ENCODE measurements around the gene FAM107A.

The FAM107A gene, protein sequence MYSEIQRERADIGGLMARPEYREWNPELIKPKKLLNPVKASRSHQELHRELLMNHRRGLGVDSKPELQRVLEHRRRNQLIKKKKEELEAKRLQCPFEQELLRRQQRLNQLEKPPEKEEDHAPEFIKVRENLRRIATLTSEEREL

DNA sequence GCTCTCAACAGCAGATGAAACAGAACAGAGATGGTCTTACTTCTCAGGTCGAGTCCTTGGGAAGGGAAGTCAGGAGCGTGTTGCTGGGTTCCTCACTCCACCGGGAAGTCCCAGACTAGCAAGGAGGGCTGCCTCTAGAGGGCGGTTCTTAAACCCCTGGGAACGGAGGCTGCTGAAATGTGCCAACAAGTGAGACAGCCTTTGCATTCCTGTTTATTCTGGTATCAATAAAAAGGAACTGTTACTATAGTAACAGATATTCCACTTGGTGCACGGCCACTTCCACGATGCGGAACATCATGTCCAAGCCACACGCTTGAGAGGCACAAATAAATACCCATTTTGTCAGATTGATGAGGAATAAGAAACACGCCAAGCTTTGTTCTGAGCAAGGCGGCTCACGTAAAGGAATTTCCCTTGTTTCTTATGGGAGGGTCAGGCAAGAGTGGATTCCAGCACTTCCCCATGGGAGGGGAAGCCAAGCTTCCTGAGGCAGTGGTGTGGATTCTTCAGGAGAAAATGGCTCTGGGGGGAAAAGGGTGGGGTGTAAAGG lies at the start of gene FAM107A:
Gene FAM107A (minus strand): TSS at position 123 of the 553 bp plus-strand sequence. CDS start 7,531 bp downstream, outside the sequence.
- no peak for DNase-seq

DNA sequence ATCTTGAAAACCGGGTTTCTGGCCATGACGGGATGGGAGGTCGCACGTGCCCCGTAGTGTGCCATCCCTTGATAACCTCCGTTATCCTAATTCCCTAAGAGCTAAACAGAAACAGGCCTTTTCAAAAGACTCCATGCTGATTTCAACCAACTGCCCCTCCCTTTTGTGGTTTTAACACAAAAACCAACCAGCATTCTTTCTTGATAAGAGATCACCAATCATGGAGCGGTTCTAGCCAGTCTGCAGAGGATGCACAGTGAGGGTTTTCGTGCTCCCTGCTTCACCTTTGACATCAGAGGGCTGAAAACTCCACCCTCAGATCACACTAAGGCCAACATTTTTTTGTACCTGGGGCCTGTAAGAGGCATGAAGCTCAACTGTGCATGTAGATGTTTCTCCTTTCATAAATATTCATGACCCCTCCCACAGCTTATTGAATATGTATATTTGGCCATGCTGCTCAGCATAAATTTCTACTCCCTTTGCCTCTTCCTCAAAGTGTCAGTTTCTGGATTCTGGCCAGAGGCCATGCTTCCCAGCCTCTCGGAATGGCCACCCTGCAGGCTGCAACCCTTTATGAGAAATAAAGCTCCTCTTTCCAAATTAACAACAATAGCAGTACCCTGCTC lies 48.1 kb upstream of the FAM107A start:
- DNase-seq: no peak

DNA sequence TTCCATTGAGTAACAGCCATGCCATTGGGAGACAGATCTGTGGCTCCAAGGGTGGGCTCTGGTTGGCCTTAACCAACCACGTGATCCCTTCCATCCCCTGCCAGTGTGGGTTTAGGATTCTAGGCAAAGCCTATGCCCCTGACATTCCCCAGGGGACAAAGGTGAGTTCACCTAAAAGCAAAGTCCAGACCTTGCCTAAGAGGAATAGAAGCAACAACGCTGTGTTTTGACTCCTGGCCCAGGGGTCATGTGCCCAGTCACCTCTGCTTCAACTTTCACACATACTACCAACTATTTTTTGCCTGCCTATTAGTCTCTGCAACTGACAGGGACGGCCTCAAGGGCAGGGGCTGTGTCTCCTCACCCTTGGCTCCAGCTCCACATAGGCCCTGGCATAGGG lies 47.4 kb upstream of the FAM107A start:
- DNase-seq: no peak

DNA sequence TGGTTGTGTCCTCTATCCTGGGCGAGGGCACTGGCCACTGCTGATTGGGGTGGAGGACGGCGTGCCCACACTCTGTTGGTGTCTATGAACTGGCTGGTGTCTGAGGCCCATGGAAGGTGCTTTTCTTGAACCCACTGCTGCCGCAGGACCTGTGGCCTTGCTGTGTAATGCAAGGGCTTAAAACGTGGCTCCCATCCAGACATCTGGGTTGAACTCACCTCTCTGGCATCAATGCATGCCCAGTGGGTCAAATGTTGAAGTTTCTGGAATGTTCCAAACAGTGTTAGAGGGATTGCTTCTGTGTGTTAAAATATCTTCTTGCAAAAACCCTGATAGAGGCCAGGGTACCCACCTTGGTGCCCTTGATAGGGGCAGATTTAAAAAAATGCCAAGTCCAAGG lies 46.8 kb upstream of the FAM107A start:
- no peak for DNase-seq

DNA sequence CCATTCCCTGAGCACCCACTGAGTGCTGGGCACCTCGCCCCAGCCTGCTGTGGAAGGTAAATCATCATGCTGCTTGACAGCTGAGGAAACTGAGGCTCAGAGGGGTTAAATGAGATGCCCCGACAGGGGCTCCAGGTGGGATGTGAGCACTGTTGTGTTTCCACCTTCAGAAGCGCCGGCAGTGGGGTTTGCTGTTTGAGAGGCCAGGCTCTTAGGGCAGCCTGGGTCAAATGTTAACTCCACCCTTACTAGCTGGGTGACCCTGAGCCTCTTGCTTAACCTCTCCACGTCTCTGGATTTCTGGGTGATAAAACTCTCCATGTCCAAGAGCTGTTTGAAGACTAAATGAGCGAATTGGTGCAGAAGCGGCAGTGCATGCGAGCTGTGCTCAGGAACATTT lies 46.3 kb upstream of the FAM107A start:
- DNase-seq: no peak

DNA sequence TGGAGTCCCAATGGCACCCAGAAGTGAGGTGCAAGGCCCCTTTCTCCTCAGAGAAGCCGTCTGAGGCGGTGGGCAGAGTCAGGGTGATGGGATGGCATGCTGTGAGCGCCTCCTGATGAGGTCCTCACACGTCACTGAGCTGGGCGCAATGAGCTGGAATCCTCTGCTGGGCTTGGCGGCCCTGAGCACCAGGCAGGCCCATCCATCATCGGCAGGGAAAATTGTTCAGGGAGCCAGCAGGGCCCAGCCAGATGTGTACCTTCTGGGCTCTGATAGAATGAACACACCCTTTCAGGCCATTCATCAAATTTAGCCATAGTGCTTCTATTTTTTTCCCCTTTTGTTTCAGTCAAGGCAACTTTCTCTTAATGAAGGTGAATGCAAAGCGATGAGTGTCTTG lies 45.7 kb upstream of the FAM107A start:
- no peak for DNase-seq

DNA sequence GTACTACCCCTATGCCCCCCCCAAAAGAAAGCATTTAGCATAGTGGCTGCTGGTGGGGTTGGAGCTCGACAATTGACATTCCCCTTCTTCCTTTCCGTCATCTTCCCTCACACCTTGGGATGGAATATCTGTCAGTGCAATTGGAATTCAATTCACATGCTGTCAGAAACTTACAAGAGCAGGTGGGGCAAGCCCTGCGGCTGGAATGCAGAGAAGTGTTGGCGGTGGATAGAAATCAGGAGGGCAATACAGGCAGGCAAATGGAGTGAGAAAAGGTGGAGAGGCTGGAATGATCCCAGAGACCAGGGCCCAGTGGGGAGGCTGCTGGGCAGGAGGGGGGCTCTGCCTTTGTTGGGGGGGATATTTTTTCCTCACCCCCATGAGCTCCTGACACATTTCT lies 45.2 kb upstream of the FAM107A start:
- DNase-seq: no peak

DNA sequence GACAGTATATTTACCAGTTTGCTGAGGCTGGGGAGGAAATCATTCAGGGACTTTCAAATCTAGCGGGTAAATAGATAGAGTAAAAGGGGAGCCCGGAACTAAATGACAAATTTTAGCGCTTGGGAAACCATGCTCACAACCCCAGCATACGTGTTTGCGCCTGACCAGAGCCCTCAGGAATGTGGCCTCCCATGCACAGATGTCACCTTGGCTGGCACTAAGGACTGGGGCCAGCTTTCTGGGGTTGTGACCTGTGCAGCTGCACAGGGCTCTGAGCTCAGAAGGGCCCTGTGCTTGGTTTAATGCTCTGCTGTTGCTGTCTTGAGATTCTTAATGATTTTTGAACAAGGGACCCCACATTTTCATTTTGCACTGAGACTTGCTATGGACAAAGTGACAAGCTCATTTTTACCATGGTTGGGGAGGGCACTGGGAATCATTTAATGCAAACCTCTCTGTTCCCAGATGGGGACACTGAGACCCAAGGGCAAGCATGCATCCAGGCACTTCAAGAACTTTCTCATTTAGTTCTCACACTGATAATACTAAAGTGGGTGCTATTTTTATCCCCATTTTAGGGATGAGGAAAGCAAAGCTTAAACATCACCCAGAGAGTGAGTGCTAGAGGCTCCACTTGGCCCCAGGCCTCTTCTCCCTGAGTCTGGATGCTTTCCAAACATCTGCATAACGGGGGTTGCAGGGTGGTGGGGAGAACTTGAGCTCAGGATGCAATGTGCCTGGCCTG lies 44.1 kb upstream of the FAM107A start:
- DNase-seq: no peak

DNA sequence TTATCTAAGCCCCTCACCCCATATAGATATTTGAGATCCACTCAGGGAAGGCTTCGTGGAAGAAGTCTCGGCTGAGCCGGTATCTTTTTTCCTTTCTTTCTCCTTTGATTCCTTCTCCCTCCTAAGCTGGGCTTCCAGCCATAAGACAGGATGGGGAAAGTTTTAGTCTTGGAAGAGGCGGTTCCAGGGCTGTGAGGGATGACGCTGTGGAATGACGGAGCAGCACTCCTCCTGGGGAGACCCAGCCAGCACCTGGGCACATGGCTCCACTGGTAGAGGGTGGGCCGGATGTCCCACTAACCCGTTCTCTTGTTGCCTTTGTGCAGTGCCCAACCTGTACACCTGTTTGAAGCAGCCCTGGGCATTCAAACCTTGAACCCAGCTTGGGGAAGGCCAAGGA lies 43.2 kb upstream of the FAM107A start:
- no peak for DNase-seq

DNA sequence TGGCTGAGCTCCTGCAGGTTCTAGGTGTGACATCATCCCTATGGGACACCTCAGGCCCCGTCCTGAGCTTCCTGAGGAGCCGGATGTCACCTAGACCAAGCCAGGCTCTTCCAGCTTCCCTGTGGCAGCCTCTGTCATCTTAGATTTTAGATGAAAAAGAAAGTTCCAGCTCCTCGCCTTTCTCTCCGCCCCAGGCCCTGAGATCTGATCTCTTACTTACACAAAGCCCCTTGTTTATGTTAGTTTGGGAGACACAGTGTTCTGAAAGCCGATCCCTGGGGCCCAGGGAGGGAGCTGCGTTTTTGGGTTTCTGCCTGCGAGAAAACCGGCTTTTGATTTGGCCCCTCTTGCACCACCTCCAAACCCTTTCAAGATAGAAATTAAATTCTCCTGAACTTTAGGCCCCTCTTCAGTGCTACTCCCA lies 40.2 kb upstream of the FAM107A start:
- DNase-seq: no peak

DNA sequence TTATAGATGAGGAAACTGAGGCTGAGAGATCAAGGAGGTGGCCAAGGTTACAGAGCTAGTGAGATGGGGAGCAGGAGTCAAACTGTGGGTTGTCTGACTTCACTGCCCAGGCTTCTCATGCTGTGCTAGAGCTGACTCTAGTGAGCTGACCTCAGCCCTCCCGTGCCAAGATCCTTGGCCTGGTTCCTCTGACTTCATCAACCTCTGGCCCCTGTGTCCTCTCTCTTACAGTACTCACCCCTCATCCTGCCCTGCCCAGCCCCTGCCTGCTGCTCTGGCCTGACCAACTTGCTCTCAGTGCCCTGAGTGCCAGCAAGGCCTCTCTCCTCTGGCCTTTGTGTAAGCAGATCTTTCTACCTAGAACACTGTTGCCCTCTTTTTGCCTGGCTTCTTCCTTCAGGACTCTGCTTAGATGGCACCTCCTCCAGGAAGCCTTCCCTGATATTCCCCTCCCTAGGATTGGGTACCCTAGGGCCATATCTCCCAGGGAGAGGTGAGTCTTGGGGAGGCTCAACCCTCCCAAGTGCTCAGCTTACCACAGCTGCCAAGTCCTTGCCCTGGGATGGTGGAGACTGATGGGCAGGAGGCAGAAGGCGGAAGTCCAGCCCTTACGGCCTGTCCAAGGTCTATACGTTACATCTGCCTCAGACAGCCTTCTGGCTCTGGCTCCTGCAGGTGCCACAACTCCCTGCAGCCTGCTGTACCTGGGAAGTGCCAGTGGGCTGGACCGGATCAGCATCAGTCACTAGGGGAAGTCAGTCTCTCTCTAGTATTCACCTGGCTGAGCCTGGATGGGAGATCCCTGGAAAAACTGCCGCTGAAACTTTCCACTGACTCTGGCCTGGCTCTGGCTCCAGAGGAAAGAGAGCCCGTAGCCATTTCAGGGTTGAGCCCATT lies 36.3 kb upstream of the FAM107A start:
- no peak for DNase-seq

DNA sequence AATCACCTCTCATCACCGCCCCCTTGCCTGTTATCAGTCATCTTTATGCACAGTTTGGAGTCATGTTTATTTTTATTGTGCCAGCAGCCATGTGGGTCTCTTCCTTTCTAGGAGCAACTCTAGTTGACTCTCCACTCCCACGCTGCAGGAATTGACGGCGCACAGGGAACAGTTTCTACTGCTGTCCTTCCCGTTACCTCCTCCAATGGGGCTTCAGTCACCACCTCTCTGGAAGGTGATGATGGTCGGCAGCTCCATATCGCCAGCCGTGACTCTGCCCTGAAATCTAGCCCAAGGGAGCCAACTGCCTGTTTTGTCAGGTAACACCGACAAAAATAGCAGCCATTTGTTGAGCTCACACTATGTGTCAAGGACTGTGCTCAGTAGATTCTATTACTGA lies 35.6 kb upstream of the FAM107A start:
- DNase-seq: no peak

DNA sequence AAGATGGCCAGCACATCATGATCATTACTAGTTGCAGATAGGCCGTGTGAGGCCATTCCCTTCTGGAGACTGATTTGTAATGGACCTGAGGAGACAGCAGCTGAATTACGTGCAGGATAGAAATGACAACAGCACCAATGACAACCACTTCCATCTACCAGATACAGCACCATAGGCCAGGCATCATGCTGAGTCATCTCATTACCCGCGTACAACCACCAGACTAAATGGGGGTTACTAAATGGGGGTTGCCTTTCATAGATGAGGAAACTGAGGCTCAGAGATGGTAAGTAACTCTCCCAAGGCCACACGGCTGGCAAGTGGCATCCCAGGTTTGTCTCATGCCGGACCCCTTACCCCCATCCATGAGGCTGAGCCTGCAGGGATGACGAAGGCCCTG lies 32.8 kb upstream of the FAM107A start:
- no peak for DNase-seq

DNA sequence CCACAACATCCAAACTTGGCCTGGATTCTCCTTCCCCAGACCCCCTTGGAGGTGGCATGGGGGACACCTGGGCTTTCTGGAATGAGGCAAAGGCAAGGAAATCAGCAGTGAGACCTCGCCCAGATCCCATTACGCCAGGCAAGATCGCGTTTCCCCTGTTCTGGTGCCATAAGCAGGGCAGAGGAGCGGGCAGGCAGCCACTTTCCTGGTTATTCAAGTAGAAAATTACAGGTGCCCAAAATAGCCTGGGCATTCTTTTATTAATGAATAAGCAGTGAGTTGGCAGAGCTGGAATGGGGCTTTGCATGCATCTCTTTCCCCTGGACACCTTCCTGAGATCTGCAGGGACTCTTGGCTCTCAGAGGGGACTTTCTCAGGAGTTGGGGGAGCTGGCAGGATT lies 31.5 kb upstream of the FAM107A start:
- DNase-seq: no peak

DNA sequence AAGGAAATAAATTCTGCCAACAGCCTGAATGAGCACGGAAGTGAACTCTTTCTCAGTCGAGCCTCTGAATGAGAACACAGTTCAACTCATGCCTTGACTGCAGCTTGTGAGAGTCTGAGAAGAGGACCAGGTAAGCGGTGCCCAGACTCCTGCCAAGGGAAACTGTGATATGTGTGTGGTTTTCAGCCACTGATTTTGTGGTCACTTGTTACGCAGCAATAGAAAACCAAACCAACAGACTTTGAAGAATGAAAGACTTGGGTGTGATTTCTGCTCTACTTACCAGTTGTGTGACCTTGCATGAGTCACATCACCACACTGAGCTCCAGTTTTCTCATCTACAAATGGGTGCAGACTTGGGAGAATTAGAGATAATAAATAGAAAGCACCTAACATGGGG lies 30.6 kb upstream of the FAM107A start:
- DNase-seq: no peak

DNA sequence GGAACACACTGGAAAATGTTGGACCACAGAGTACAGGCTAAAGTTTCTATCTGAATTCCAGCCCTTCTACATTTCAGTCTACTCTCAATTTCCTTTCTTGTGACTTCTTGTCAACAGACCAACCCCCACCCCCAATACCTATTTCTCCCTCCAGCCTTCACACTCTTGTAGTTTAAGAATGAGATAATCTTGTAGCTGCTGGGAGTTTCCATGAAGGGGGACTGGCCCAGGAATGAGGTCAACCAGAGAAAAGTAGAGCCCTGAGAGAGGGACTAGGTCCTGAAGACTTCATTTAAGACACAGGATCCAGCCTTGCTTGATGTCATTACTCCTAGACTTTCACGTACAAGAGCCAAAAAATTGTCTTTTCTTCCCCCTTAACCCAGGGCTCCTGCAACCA lies 29.5 kb upstream of the FAM107A start:
- no peak for DNase-seq

DNA sequence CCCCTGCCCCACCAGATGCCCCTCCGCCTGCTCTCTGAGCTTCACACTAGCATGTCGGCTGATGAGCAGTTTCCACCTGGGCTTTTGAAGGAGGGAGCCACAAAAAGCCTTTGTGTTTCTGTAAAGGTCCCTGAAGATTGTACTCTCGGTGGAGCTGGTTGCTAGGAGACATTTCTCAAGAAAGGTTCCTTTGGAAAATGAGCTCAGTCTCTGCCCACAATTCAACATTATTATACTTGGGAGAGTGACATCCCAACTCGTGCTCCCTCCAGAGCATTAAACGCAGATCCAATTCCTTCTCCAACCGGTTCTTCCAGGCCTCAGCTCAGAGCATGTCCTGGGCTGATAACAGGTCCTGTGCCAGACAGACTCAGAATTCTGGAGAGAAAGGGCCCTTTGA lies 26.8 kb upstream of the FAM107A start:
- DNase-seq: no peak

DNA sequence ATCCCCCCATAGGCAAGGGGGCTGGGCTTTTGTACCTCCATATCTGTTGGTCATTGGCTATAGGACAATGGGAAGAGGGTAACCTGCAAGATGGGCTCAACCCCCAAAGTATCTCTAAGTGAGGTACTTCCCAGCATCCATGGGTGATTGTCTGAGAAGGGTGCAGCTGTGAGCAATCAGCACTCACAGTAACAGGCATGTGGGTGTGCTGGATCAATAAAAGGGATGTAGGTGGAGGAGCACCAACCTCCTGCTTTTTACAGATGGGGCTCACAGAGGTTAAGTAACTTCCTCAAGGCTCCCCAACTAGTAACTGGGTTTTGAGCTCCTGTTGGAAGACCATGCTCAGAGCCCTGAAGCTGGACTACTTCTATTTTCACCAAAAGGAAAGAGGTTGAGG lies 26.4 kb upstream of the FAM107A start:
- DNase-seq: no peak

DNA sequence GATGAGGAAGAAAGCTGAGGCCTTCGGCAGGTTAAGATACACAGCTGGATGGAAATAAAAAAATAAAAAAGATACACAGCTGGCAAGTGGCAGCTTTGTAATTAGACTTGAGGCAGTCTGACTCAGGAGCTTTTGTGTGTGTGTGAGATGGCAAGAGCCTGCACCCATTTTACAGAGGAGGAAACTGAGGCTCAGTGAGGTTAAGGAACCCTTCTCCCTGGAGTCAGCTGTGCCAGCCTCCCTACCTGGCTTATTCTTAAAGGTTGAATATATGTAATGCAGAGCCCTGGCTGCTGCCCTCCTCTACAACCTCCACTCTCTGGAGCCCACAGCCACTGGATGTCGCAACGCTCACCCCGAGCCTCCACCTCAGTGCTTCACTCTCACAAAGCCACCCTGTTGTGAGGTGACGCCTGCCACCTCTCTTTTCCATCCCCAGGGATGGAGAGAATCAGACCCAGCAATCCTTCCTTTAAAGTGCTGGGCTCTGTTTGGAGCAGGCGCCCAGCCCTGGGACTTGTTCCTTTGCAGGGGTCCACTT lies 20.6 kb upstream of the FAM107A start:
- no peak for DNase-seq

DNA sequence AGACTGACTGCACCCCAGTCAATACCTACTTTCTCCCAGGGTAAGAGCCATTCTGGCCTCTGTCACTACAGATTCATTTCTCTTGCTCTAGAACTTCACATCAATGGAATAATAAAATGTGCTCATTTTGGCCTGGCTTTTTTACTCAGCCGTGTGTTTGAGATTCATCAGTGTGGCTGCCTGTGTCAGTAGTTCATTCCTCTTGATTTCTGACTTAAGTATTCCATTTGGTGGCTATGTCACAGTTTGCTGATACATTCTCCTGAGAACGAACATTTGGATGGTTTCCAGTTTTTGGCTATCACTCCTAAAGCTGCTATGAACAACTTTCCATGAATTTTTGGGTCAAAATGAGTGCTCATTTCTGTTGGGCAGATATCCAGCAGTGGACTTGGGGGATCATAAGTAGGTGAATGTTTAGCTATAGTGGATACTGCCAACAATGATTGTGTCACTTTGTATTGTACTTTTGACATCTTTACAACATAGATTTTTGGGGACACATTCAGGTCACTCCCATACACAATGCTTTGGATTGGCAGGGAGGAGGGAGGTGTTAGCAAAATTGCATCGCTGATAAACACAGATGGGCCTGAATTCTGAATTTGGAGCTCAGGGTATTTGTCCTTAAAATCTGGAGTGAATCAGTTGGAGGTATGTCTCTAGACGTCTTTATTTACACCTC lies 19.8 kb upstream of the FAM107A start:
- DNase-seq: no peak

DNA sequence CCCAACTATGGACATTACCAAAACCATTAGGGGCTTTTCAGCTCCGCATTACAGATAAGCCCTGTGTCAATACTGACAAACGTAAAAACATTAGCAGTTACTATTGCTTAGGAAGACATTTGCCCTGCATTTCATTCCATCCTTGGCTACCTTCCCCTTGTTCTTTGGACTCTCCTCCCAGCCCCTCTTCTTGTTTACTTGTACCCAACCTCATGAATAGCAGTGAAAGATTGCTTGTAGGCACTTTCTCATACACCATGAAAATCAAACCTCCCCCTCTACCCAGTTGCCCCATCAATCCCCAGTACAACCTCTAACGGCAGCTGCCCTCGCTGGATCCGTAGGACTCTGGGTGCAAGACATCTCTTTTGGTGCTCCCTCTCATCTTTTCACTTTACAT lies 16.9 kb upstream of the FAM107A start:
- DNase-seq: no peak
